GM06990 (cell line): Measurements from ENCODE around the gene HACD4.

ENCODE experiments used
- DNase-seq: peaks from one replicate; pipeline ENCODE4 v3.0.0-alpha.2; 2011; ENCODE audit not compliant: insufficient read length; ENCODE audit errors: extremely low read depth
- H3K27me3 ChIP-seq: replicated peaks from 2 replicates; pipeline ENCODE4 v1.6.0; 2011; ENCODE audit warnings: low read length; ENCODE audit not compliant: control insufficient read depth, insufficient read depth
- H3K36me3 ChIP-seq: 2 replicates; pipeline ENCODE4 v1.5.1; 2011; ENCODE audit warnings: low read length; ENCODE audit not compliant: control insufficient read depth, insufficient read depth
- H3K4me3 ChIP-seq: replicated peaks from 2 replicates; pipeline ENCODE4 v1.5.1; 2011; ENCODE audit warnings: low read depth, mild to moderate bottlenecking, control low read depth, low read length
- CTCF ChIP-seq: IDR thresholded peaks from 2 replicates; pipeline ENCODE4 v1.5.1; 2011; ENCODE audit warnings: low read length, control low read depth, mild to moderate bottlenecking, inconsistent platforms; ENCODE audit not compliant: insufficient read depth, poor library complexity, severe bottlenecking

The HACD4 gene

GRCh38 chr9:21070906-21071305 is 39.5 kb upstream of the HACD4 start:
- H3K27me3 ChIP-seq: no peaks in the 10 kb centered on the region; the same call in 1 of the 2 replicates
- no peak for TF ChIP-seq CTCF
- no peak overlapping the region for H3K4me3 ChIP-seq
- H3K36me3 ChIP-seq: no peaks in the 10 kb centered on the region
- DNase-seq: no peak

GRCh38 chr9:21070171-21070571 is 38.7 kb upstream of the HACD4 start:
- TF ChIP-seq CTCF: no peak
- Histone ChIP-seq H3K4me3 (no peak overlapping the region), H3K36me3 (no peaks in the 10 kb centered on the region), H3K27me3 (no peaks in the 10 kb centered on the region; the same call in 1 of the 2 replicates)
- DNase-seq: no peak

GRCh38 chr9:21060919-21061561 is 29.6 kb upstream of the HACD4 start:
- Histone ChIP-seq H3K27me3 (no peaks in the 10 kb centered on the region), H3K4me3 (no peak overlapping the region), H3K36me3 (no peaks in the 10 kb centered on the region)
- TF ChIP-seq CTCF: no peak
- no peak for DNase-seq

- no peak for TF ChIP-seq CTCF
- H3K4me3 ChIP-seq: no peak overlapping the region
- DNase-seq: no peak
- H3K27me3 ChIP-seq: no peaks in the 10 kb centered on the region
- no peaks in the 10 kb centered on the region for H3K36me3 ChIP-seq
Measured at GRCh38 chr9:21056931-21057330, 25.5 kb upstream of the HACD4 start.

- DNase-seq: no peak
- Histone ChIP-seq H3K27me3 (no peaks in the 10 kb centered on the region), H3K4me3 (no peak overlapping the region), H3K36me3 (no peaks in the 10 kb centered on the region)
- no peak for TF ChIP-seq CTCF
Measured at GRCh38 chr9:21053851-21054250, 22.4 kb upstream of the HACD4 start.

GRCh38 chr9:21047281-21047691 is 15.8 kb upstream of the HACD4 start:
- Histone ChIP-seq H3K27me3 (no peaks in the 10 kb centered on the region), H3K36me3 (no peaks in the 10 kb centered on the region), H3K4me3 (no peak overlapping the region)
- no peak for DNase-seq
- TF ChIP-seq CTCF: no peak
